SK-N-SH (cell line): Measurements from ENCODE around the gene CMTM1. TPM values are rescaled to one million over a fixed set of nuclear protein-coding genes. Genes with fewer than 3 reads are reported as not detected.

Experiments
- CTCF ChIA-PET: fragments of 300-600, 350-600 bp; formaldehyde crosslinking; extraction: SDS; loops from one replicate; lab custom pipeline; 2021; lab: Yijun Ruan, JAX
- POLR2A ChIA-PET: fragments of 350-600 bp; sonication (Branson Sonifier 250); formaldehyde crosslinking; extraction: SDS; loops from one replicate; lab custom pipeline; 2020; ENCODE audit warnings: antibody characterized with exemption, inconsistent platforms; lab: Yijun Ruan, JAX
- DNase-seq: peaks from one replicate; pipeline ENCODE4 v3.0.0; 2012
- H2AFZ ChIP-seq: fragments of 200-600 bp; sonication (generic); 2 replicates; pipeline ENCODE4 v1.8.1; 2016; ENCODE audit warnings: antibody characterized with exemption, mild to moderate bottlenecking, low read depth
- H3F3A ChIP-seq: fragments of 200-600 bp; sonication (generic); replicated peaks from 2 replicates; pipeline ENCODE3; 2016; ENCODE audit warnings: antibody characterized with exemption, mild to moderate bottlenecking; ENCODE audit not compliant: insufficient read depth
- H3K27ac ChIP-seq, 2 experiments: fragments of 200-500 bp in 1 of 2; fragments of 200-600 bp in 1 of 2; sonication (Bioruptor generic) in 1 of 2; sonication (generic), shearing (Covaris generic) in 1 of 2; 2 replicates each; pipeline versions ENCODE4 v1.5.1 to v1.6.1; 2014 to 2016; ENCODE audit warnings: low read depth in 2 of 2, inconsistent platforms in 1 of 2, low read length in 1 of 2, mild to moderate bottlenecking in 1 of 2, mixed read lengths in 1 of 2
- H3K27me3 ChIP-seq: fragments of 200-600 bp; sonication (generic), shearing (Covaris generic); 2 replicates; pipeline ENCODE4 v1.6.1; 2016; ENCODE audit warnings: mixed run types; ENCODE audit not compliant: insufficient read depth
- H3K36me3 ChIP-seq, 2 experiments: fragments of 200-500 bp in 1 of 2; fragments of 200-600 bp in 1 of 2; sonication (Bioruptor generic) in 1 of 2; sonication (generic) in 1 of 2; replicated peaks in 1 of 2; 2 replicates each; pipeline versions ENCODE3 to v1.5.1; 2014 to 2016; ENCODE audit warnings: low read length in 1 of 2, mild to moderate bottlenecking in 1 of 2; ENCODE audit not compliant: insufficient read depth in 2 of 2, control insufficient read depth in 1 of 2
- H3K4me1 ChIP-seq, 2 experiments: fragments of 200-500 bp in 1 of 2; fragments of 200-600 bp in 1 of 2; sonication (Bioruptor generic) in 1 of 2; sonication (generic), shearing (Covaris generic) in 1 of 2; 2 replicates each; pipeline versions ENCODE4 v1.5.1 to v1.6.1; 2014 to 2016; ENCODE audit warnings: low read depth in 1 of 2, low read length in 1 of 2, mixed run types in 1 of 2; ENCODE audit not compliant: insufficient read depth in 2 of 2, control insufficient read depth in 1 of 2
- H3K4me2 ChIP-seq: fragments of 200-600 bp; sonication (generic), shearing (Covaris generic); 2 replicates; pipeline ENCODE4 v1.6.1; 2017; ENCODE audit warnings: mixed run types
- H3K4me3 ChIP-seq, 2 experiments: fragments of 200-500 bp in 1 of 2; fragments of 200-600 bp in 1 of 2; sonication (Bioruptor generic) in 1 of 2; sonication (generic), shearing (Covaris generic) in 1 of 2; 2 replicates each; pipeline versions ENCODE4 v1.5.1 to v1.8.1; 2014 to 2016; ENCODE audit warnings: low read depth in 2 of 2, inconsistent platforms in 1 of 2, low read length in 1 of 2, mild to moderate bottlenecking in 1 of 2, mixed read lengths in 1 of 2, moderate library complexity in 1 of 2
- H3K79me2 ChIP-seq: fragments of 200-600 bp; sonication (generic); 2 replicates; pipeline ENCODE4 v1.8.1; 2017; ENCODE audit warnings: mild to moderate bottlenecking; ENCODE audit not compliant: insufficient read depth
- H3K9ac ChIP-seq: fragments of 200-600 bp; sonication (generic); 2 replicates; pipeline ENCODE4 v1.6.1; 2017; ENCODE audit warnings: mixed run types
- H3K9me2 ChIP-seq: fragments of 200-600 bp; sonication (generic); 2 replicates; pipeline ENCODE4 v1.6.1; 2017; ENCODE audit warnings: mixed run types
- H3K9me3 ChIP-seq: fragments of 200-600 bp; sonication (generic); 2 replicates; pipeline ENCODE4 v1.6.1; 2017; ENCODE audit warnings: mixed run types, mild to moderate bottlenecking, moderate library complexity
- H4K20me1 ChIP-seq: fragments of 200-600 bp; sonication (generic); 2 replicates; pipeline ENCODE4 v1.6.1; 2017; ENCODE audit warnings: mild to moderate bottlenecking, mixed run types; ENCODE audit not compliant: insufficient read depth
- ELF1 ChIP-seq: IDR thresholded peaks from 2 replicates; pipeline ENCODE4 v1.4.0; 2012
- EZH2phosphoT487 ChIP-seq: fragments of 200-600 bp; sonication (generic); IDR thresholded peaks from 2 replicates; pipeline ENCODE4 v1.6.1; 2017; ENCODE audit warnings: low read depth, mixed run types, mild to moderate bottlenecking, antibody characterized with exemption, moderate library complexity, borderline replicate concordance
- FOXJ3 ChIP-seq: sonication (generic); formaldehyde crosslinking; IDR thresholded peaks from 2 replicates; pipeline ENCODE4 v1.5.1; 2020; ENCODE audit warnings: mild to moderate bottlenecking, missing genetic modification reagents
- MXI1 ChIP-seq: IDR thresholded peaks from 2 replicates; pipeline ENCODE4 v1.6.1; 2012; ENCODE audit warnings: mild to moderate bottlenecking, low read depth, low read length, improper control_type of control experiment
- NFIC ChIP-seq: IDR thresholded peaks from 2 replicates; pipeline ENCODE4 v1.4.0; 2012; ENCODE audit warnings: borderline replicate concordance
- NRF1 ChIP-seq: IDR thresholded peaks from 2 replicates; pipeline ENCODE4 v1.6.1; 2012; ENCODE audit warnings: low read depth, mild to moderate bottlenecking, low read length
- RAD21 ChIP-seq: IDR thresholded peaks from 2 replicates; pipeline ENCODE4 v1.6.1; 2012; ENCODE audit warnings: mild to moderate bottlenecking, low read length
- SIN3A ChIP-seq: IDR thresholded peaks from 2 replicates; pipeline ENCODE4 v1.6.1; 2012; ENCODE audit warnings: low read depth, mild to moderate bottlenecking, low read length, moderate library complexity, borderline replicate concordance
- TAF1 ChIP-seq: IDR thresholded peaks from 2 replicates; pipeline ENCODE4 v1.6.1; 2012; ENCODE audit warnings: low read depth, mild to moderate bottlenecking, low read length, moderate library complexity, borderline replicate concordance
- WGBS: methylation state at CpG from one replicate; pipeline ENCODE4 v1.1.6; 2017; ENCODE audit warnings: low lambda C conversion rate; 5-methylcytosine and 5-hydroxymethylcytosine counted together
- polyA plus RNA-seq, 3 experiments: library from polyadenylated mRNA; depleted of rRNA; stranded (reverse); fragments of >200 nt; gene quantifications; 2 replicates each; pipeline ENCODE4 v1.2.3, GENCODE V29; 2012
- TF ChIP-seq, protein P1 (sequence below): IDR thresholded peaks from 2 replicates; pipeline ENCODE4 v1.4.0; 2012; ENCODE audit warnings: low read depth, borderline replicate concordance
- TF ChIP-seq, protein P2 (sequence below): IDR thresholded peaks from 2 replicates; pipeline ENCODE4; 2012
- TF ChIP-seq, protein P3 (sequence below): IDR thresholded peaks from 2 replicates; pipeline ENCODE4 v1.6.1; 2012; ENCODE audit warnings: mild to moderate bottlenecking, low read depth, low read length, moderate library complexity

The CMTM1 gene
- polyA plus RNA-seq, 1 of the 3 experiments (the other 2 are of a cell fraction): 3.7 TPM

DNA sequence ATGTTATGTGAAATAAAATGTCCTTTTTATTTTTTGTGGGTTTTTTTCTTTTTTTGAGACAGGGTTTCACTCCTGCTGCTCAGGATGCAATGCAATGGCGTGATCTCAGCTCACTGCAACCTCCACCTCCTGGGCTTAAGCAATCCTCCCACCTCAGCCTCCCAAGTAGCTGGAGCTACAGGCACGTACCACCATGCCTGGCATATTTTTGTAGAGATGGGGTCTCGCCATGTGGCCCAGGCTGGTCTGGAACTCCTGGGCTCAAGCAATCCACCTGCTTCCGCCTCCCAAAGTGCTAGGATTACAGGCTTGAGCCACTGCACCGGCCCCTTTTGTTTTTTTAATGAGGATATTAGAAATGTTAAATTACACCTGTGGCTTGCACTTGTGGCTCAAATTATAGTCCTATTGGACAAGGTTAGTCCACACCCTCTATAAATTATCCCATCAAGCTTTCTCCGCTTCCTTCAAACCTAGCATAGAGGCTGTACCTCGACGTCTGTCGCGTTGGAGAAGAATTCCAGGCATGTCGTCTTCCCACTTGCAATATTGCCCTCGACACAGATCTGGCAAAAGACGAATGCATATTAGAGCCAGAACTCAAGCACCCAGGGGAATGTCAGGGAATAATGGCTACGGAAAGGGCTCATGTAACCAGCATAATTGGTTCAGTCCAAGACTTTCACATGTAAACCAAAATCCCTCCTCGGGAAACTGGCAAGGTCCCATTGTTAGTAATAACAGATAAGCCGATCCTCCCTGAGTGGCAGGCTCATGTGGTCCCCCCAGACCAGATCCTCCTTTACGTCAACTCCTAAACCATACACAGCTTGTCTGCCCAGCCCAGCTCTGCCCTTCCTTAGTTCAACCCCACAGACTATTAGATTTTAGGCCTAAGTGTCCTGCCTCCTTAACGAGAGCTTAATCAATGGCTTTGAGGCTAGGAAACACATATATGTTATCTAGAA is 24.6 kb upstream of the CMTM1 start:
- Histone ChIP-seq H3K4me2 (no peak overlapping the region), H3K9me3 (no peaks in the 10 kb centered on the region), H3K4me1 (no peaks in the 10 kb centered on the region), H3K27ac (no peak overlapping the region), H3K79me2 (no peaks in the 10 kb centered on the region), H4K20me1 (no peaks in the 10 kb centered on the region), H3F3A (no peaks in the 10 kb centered on the region), H3K36me3 (peaks cover 6 to 11% of the 10 kb centered on the region in 2 experiments), H2AFZ (no peak overlapping the region), H3K27me3 (no peaks in the 10 kb centered on the region), H3K9ac (no peak overlapping the region), H3K9me2 (no peaks in the 10 kb centered on the region), H3K4me3 (no peak overlapping the region)
- TF ChIP-seq NRF1 (no peak), SIN3A (no peak), FOXJ3 (CRISPR knock-in tag) (no peak), ELF1 (no peak), EZH2phosphoT487 (no peak), MXI1 (no peak), NFIC (no peak), RAD21 (no peak), TAF1 (no peak)
- TF ChIP-seq, protein P1, sequence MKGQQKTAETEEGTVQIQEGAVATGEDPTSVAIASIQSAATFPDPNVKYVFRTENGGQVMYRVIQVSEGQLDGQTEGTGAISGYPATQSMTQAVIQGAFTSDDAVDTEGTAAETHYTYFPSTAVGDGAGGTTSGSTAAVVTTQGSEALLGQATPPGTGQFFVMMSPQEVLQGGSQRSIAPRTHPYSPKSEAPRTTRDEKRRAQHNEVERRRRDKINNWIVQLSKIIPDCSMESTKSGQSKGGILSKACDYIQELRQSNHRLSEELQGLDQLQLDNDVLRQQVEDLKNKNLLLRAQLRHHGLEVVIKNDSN: no peak
- TF ChIP-seq, protein P2, sequence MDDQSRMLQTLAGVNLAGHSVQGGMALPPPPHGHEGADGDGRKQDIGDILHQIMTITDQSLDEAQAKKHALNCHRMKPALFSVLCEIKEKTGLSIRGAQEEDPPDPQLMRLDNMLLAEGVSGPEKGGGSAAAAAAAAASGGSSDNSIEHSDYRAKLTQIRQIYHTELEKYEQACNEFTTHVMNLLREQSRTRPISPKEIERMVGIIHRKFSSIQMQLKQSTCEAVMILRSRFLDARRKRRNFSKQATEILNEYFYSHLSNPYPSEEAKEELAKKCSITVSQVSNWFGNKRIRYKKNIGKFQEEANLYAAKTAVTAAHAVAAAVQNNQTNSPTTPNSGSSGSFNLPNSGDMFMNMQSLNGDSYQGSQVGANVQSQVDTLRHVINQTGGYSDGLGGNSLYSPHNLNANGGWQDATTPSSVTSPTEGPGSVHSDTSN: no peak
- TF ChIP-seq, protein P3, sequence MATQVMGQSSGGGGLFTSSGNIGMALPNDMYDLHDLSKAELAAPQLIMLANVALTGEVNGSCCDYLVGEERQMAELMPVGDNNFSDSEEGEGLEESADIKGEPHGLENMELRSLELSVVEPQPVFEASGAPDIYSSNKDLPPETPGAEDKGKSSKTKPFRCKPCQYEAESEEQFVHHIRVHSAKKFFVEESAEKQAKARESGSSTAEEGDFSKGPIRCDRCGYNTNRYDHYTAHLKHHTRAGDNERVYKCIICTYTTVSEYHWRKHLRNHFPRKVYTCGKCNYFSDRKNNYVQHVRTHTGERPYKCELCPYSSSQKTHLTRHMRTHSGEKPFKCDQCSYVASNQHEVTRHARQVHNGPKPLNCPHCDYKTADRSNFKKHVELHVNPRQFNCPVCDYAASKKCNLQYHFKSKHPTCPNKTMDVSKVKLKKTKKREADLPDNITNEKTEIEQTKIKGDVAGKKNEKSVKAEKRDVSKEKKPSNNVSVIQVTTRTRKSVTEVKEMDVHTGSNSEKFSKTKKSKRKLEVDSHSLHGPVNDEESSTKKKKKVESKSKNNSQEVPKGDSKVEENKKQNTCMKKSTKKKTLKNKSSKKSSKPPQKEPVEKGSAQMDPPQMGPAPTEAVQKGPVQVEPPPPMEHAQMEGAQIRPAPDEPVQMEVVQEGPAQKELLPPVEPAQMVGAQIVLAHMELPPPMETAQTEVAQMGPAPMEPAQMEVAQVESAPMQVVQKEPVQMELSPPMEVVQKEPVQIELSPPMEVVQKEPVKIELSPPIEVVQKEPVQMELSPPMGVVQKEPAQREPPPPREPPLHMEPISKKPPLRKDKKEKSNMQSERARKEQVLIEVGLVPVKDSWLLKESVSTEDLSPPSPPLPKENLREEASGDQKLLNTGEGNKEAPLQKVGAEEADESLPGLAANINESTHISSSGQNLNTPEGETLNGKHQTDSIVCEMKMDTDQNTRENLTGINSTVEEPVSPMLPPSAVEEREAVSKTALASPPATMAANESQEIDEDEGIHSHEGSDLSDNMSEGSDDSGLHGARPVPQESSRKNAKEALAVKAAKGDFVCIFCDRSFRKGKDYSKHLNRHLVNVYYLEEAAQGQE: no peak
- DNase-seq: no peak
- POLR2A ChIA-PET: no interaction called here
- 97% methylated on average over 18 of the region's 18 CpGs for WGBS
- CTCF ChIA-PET: no interaction called here
